Lung (tissue), 12 donors: ENCODE data around the gene IFT80. TPM values are rescaled to one million over a fixed set of nuclear protein-coding genes. Genes with fewer than 3 reads are reported as not detected.

Experiments
- ATAC-seq: fragments of 200-7000 bp; cut with Tn5 transposase; one replicate; pipeline ENCODE4 v1.9.1; 2020; ENCODE audit warnings: moderate number of reproducible peaks; ENCODE audit not compliant: insufficient read depth, low FRiP score
- DNase-seq, 3 donors: peaks; one replicate each; pipeline ENCODE4 v3.0.0-alpha.2; 2013 to 2017
- H3K27ac ChIP-seq, 2 donors: one replicate each; pipeline ENCODE4 v1.5.1; 2013; ENCODE audit warnings: mild to moderate bottlenecking in 2 of 2, moderate library complexity in 2 of 2, control low read depth in 1 of 2, inconsistent platforms in 1 of 2, low read depth in 1 of 2, low read length in 1 of 2
- H3K27me3 ChIP-seq, 3 donors: one replicate each; pipeline ENCODE4 v1.5.1; 2013; ENCODE audit warnings: low read length in 2 of 3; ENCODE audit not compliant: control insufficient read depth in 3 of 3, insufficient read depth in 3 of 3
- H3K36me3 ChIP-seq, 4 donors: one replicate each; pipeline ENCODE4 v1.5.1; 2013; ENCODE audit warnings: low read length in 4 of 4, mild to moderate bottlenecking in 1 of 4, moderate library complexity in 1 of 4; ENCODE audit not compliant: control insufficient read depth in 4 of 4, insufficient read depth in 4 of 4
- H3K4me1 ChIP-seq, 5 donors: one replicate each; pipeline ENCODE4 v1.5.1; 2013; ENCODE audit warnings: low read length in 5 of 5, mild to moderate bottlenecking in 2 of 5, moderate library complexity in 1 of 5; ENCODE audit not compliant: control insufficient read depth in 5 of 5, insufficient read depth in 5 of 5
- H3K4me3 ChIP-seq: one replicate; pipeline ENCODE4 v1.5.1; 2013; ENCODE audit warnings: mild to moderate bottlenecking, control low read depth, moderate library complexity
- H3K9ac ChIP-seq, 2 donors: one replicate each; pipeline ENCODE4 v1.5.1; 2013; ENCODE audit warnings: low read length in 2 of 2, control low read depth in 1 of 2; ENCODE audit not compliant: insufficient read depth in 1 of 2
- H3K9me3 ChIP-seq, 4 donors: one replicate each; pipeline ENCODE4 v1.5.1; 2013; ENCODE audit warnings: low read length in 3 of 4, mild to moderate bottlenecking in 1 of 4, moderate library complexity in 1 of 4; ENCODE audit not compliant: control insufficient read depth in 4 of 4, insufficient read depth in 3 of 4
- WGBS, 2 donors: extraction: QIAGEN DNeasy Blood & Tissue Kit; methylation state at CpG; one replicate each; pipeline ENCODE4 v1.1.7; 2013; 5-methylcytosine and 5-hydroxymethylcytosine counted together
- polyA plus RNA-seq, 2 donors: library from polyadenylated mRNA; stranded (reverse); fragments of 200-250 nt; gene quantifications; one replicate each; pipeline ENCODE4 v1.2.1, GENCODE V29; 2013
- total RNA-seq, 2 donors: library from RNA; depleted of rRNA in 1 of 2; stranded (reverse); fragments of >200 nt in 1 of 2; gene quantifications; one replicate each; pipeline ENCODE4 v1.2.1, GENCODE V29; 2014 to 2021
- TF ChIP-seq, protein P1 (sequence below): IDR thresholded peaks from 2 replicates; pipeline ENCODE4 v1.5.1; 2012; ENCODE audit warnings: mild to moderate bottlenecking; ENCODE audit errors: control extremely low read depth, extremely low read depth
- donor health status: control.
- donor health status: control.
- donor health status: Bipolar disorder and iron deficiency.
- donor health status: healthy.
- donor health status: DM: yes; HTN: yes; CAD: no.

IFT80 gene
- total and polyA plus RNA-seq, 4 donors = 13.1 to 114 (median 27.9) TPM

DNA sequence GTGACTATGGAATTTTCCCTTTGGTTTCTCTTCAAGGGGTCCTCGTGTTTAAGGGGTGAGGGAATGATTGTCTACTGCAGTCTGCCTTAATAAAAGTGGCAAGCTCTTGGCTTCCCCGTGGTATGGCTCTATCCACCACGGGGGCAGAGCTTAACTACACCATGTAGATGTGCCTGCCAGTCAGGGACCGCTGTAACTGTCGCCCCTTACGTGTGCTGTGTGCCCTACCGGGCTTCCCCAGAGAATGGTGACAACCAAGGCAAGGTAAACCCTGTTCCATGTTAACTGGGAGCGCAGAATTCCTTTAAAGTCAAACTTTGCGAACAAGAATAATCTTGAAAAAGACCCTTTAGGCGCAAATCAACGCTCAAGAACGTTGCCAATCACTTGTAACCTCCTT is 174.8 kb downstream of the IFT80 start:
- Histone ChIP-seq H3K36me3 (no peaks in the 10 kb centered on the region), H3K9ac (no peak overlapping the region), H3K4me3 (no peak overlapping the region), H3K27me3 (peaks cover 0 to 44% (median 35%) of the 10 kb centered on the region in 3 donors), H3K27ac (no peak overlapping the region), H3K4me1 (peaks cover 0 to 21% (median 8%) of the 10 kb centered on the region in 5 donors), H3K9me3 (no peaks in the 10 kb centered on the region)
- TF ChIP-seq, protein P1, sequence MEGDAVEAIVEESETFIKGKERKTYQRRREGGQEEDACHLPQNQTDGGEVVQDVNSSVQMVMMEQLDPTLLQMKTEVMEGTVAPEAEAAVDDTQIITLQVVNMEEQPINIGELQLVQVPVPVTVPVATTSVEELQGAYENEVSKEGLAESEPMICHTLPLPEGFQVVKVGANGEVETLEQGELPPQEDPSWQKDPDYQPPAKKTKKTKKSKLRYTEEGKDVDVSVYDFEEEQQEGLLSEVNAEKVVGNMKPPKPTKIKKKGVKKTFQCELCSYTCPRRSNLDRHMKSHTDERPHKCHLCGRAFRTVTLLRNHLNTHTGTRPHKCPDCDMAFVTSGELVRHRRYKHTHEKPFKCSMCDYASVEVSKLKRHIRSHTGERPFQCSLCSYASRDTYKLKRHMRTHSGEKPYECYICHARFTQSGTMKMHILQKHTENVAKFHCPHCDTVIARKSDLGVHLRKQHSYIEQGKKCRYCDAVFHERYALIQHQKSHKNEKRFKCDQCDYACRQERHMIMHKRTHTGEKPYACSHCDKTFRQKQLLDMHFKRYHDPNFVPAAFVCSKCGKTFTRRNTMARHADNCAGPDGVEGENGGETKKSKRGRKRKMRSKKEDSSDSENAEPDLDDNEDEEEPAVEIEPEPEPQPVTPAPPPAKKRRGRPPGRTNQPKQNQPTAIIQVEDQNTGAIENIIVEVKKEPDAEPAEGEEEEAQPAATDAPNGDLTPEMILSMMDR = no peak
- DNase-seq (peak in 1 of 3 donors; percentile 17), ATAC-seq (no peak)
- WGBS, 2 donors = 16 to 31% methylated on average over 12 of the region's 12 CpGs

DNA sequence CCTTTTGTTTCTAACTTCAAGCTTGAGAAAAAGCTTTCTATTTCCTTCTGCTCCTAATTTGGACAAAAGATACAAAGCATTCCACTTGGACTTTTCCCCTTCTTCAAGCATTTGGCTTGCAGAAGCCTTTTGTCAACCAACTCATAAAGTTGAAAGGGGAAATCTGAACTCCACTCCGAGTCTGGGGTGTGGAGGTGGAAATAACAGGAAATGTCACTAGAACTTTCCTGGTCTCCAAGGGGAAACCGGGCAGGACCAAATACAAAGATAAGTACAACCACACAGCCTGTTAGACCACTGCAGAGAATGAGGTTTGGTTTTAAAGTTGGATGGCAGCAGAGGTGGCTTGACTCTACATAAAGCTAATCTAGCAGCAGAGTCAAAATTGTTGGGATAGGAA is 178.0 kb downstream of the IFT80 start:
- H3K9ac ChIP-seq = no peak overlapping the region
- ATAC-seq (no peak), DNase-seq (no peak)
- H3K27me3 ChIP-seq = peaks cover 0 to 29% (median 28%) of the 10 kb centered on the region in 3 donors
- H3K9me3 ChIP-seq = no peaks in the 10 kb centered on the region
- H3K36me3 ChIP-seq = no peaks in the 10 kb centered on the region
- peaks cover 0 to 14% (median 8%) of the 10 kb centered on the region in 5 donors for H3K4me1 ChIP-seq
- no peak overlapping the region for H3K4me3 ChIP-seq
- TF ChIP-seq, protein P1 = no peak
- H3K27ac ChIP-seq = no peak overlapping the region
- WGBS, 2 donors = 12 to 14% methylated on average over 2 of the region's 2 CpGs

DNA sequence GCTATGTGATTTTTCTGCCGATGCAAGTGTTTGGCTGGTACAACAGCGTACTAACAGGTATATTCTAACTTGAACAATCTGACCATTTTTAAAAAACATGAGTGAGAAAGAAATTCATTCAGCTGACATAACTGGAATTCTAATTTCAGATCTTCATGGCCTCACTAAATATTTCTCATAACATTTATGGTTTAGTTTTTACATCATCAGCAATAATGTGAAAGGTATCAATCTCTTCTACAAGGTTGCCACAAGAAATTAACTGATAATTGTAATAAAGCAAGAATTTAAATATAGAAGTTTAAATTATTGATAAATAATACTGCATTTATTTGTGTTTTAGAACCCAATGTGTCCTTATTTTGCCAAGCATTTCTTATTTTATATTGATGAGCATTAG is 179.0 kb downstream of the IFT80 start:
- Histone ChIP-seq H3K4me3 (no peak overlapping the region), H3K36me3 (no peaks in the 10 kb centered on the region), H3K4me1 (peaks cover 0 to 8% (median 3%) of the 10 kb centered on the region in 5 donors), H3K27ac (no peak overlapping the region), H3K9me3 (no peaks in the 10 kb centered on the region), H3K9ac (no peak overlapping the region), H3K27me3 (peaks cover 0 to 29% (median 28%) of the 10 kb centered on the region in 3 donors)
- ATAC-seq (no peak), DNase-seq (no peak)
- TF ChIP-seq, protein P1 = no peak
- 99 to 100% methylated on average over 2 of the region's 2 CpGs for WGBS, 2 donors

DNA sequence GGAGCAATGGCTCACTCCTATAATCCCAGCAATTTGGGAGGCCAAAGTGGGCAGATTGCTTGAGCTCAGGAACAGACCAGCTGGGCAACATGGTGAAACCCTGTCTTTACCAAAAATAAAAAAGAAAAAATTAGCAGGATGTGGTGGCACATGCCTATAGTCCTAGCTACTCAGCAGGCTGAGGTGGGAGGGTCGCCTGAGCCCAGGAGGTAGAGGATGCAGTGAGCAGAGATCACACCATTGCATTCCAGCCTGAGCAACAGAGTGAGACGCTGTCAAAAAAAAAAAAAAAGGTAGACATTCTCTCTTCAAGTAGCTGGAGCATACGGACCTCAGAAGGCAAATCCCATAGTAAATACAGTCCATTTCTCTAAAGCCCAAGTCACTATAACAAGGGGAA is 180.9 kb downstream of the IFT80 start:
- TF ChIP-seq, protein P1 = no peak
- Histone ChIP-seq H3K27me3 (peaks cover 0 to 21% (median 13%) of the 10 kb centered on the region in 3 donors), H3K9ac (no peak overlapping the region), H3K27ac (no peak overlapping the region), H3K4me1 (no peaks in the 10 kb centered on the region), H3K9me3 (no peaks in the 10 kb centered on the region), H3K4me3 (no peak overlapping the region), H3K36me3 (no peaks in the 10 kb centered on the region)
- 50 to 56% methylated on average over 3 of the region's 3 CpGs for WGBS, 2 donors
- ATAC-seq (no peak), DNase-seq (no peak)
